DND-41 (cell line): Measurements from ENCODE around the gene CDYL2.

Source experiments
- CTCF ChIP-seq: IDR thresholded peaks from 2 replicates; pipeline ENCODE4 v1.5.1; 2012; ENCODE audit warnings: borderline replicate concordance, low read length, moderate library complexity, mild to moderate bottlenecking; ENCODE audit not compliant: poor library complexity, severe bottlenecking; ENCODE audit errors: extremely low read depth
- EZH2 ChIP-seq: IDR thresholded peaks from 3 replicates; pipeline ENCODE4 v1.6.1; 2012; ENCODE audit warnings: borderline replicate concordance, low read depth, mild to moderate bottlenecking, moderate library complexity, low read length, inconsistent platforms; ENCODE audit not compliant: severe bottlenecking

DNA sequence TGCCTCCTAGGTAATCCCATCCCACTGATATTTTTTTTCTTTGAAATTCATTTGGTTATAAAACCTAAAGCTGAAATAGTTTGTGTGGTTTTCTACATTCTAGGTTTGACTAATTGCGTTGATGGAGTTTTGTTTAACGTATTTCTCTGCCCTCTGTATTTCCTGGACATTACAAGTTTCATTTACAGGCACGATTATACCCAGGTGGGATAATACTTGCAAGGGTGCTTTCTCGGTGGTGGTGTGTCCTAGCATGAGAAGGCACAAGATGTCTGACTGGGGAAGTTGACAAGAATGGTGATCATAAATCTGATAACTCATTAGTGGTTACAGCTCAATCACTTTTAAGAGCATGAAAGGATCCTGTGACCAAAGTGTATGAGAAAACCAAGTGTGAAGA is 218.6 kb downstream of the CDYL2 start:
- TF ChIP-seq CTCF (no peak), EZH2 (no peak)
